H1 (cell line): ENCODE measurements around the gene ERO1A. TPM values are rescaled to one million over a fixed set of nuclear protein-coding genes. Genes with fewer than 3 reads are reported as not detected.

Experiments used
- CTCF ChIA-PET: fragments of 300-600 bp; sonication (Branson Sonifier 250); formaldehyde crosslinking; loops from one replicate; lab custom pipeline; 2021; ENCODE audit not compliant: partially characterized antibody; lab: Charles Lee
- POLR2A ChIA-PET: fragments of 300-600 bp; sonication (Branson Sonifier 250); formaldehyde crosslinking; loops from one replicate; lab custom pipeline; 2021; ENCODE audit warnings: inconsistent platforms; ENCODE audit not compliant: partially characterized antibody; lab: Charles Lee
- DNase-seq, 2 experiments: peaks; one replicate each; pipeline versions ENCODE4 v3.0.0 to v3.0.0-alpha.2; 2010 to 2022; ENCODE audit warnings: low spot score in 2 of 2, low read depth in 1 of 2, mixed read lengths in 1 of 2
- FAIRE-seq: peaks from 2 replicates; lab custom pipeline; 2011; peaks lifted over from hg19 to GRCh38; lab: Jason Lieb, UNC
- H2AFZ ChIP-seq: 2 replicates; pipeline ENCODE4 v1.8.1; 2012; ENCODE audit warnings: low read length, inconsistent platforms
- H2AK5ac ChIP-seq: 2 replicates; pipeline ENCODE4 v1.6.1; 2013; ENCODE audit warnings: low read depth, low read length
- H2BK120ac ChIP-seq: replicated peaks from 2 replicates; pipeline ENCODE3; 2013; ENCODE audit warnings: low read depth, low read length, inconsistent platforms
- H2BK12ac ChIP-seq: 2 replicates; pipeline ENCODE4 v1.6.1; 2013; ENCODE audit warnings: low read depth, low read length
- H2BK15ac ChIP-seq: 2 replicates; pipeline ENCODE4 v1.6.1; 2013; ENCODE audit warnings: low read length
- H2BK20ac ChIP-seq: 2 replicates; pipeline ENCODE4 v1.6.1; 2013; ENCODE audit warnings: low read length
- H2BK5ac ChIP-seq: 2 replicates; pipeline ENCODE4 v1.6.1; 2013; ENCODE audit warnings: low read depth, low read length
- H3K14ac ChIP-seq: 2 replicates; pipeline ENCODE4 v1.6.1; 2013; ENCODE audit warnings: inconsistent platforms; ENCODE audit not compliant: insufficient read length
- H3K18ac ChIP-seq: 2 replicates; pipeline ENCODE4 v1.6.1; 2013; ENCODE audit warnings: low read length; ENCODE audit errors: extremely low read depth
- H3K23ac ChIP-seq: 2 replicates; pipeline ENCODE4 v1.6.1; 2013; ENCODE audit warnings: inconsistent platforms; ENCODE audit not compliant: insufficient read length
- H3K23me2 ChIP-seq: 2 replicates; pipeline ENCODE4 v1.6.1; 2013; ENCODE audit warnings: low read depth, low read length
- H3K27ac ChIP-seq: 2 replicates; pipeline ENCODE4 v1.6.1; 2011; ENCODE audit warnings: low read depth, low read length, inconsistent platforms
- H3K27me3 ChIP-seq, 4 experiments: replicated peaks in 1 of 4; 1 replicate in 1 of 4; 2 replicates in 3 of 4; pipeline versions ENCODE4 v1.6.1 to v1.8.1; 2011 to 2013; ENCODE audit warnings: low read length in 3 of 4, mild to moderate bottlenecking in 3 of 4, inconsistent platforms in 2 of 4, mixed read lengths in 2 of 4, moderate library complexity in 1 of 4; ENCODE audit not compliant: control insufficient read depth in 3 of 4, insufficient read depth in 3 of 4; ENCODE audit errors: extremely low read depth in 1 of 4
- H3K36me3 ChIP-seq, 4 experiments: 2 replicates each; pipeline versions ENCODE4 v1.6.1 to v1.8.1; 2011 to 2013; ENCODE audit warnings: mild to moderate bottlenecking in 4 of 4, low read length in 3 of 4, moderate library complexity in 2 of 4, control low read depth in 1 of 4, inconsistent platforms in 1 of 4; ENCODE audit not compliant: insufficient read depth in 4 of 4, control insufficient read depth in 2 of 4
- H3K4ac ChIP-seq: replicated peaks from 2 replicates; pipeline ENCODE3; 2013; ENCODE audit warnings: low read length, low read depth, mixed read lengths, inconsistent platforms; ENCODE audit not compliant: insufficient read length
- H3K4me1 ChIP-seq, 4 experiments: replicated peaks in 1 of 4; 1 replicate in 1 of 4; 2 replicates in 3 of 4; pipeline versions ENCODE4 v1.6.1 to v1.8.1; 2011 to 2013; ENCODE audit warnings: low read length in 3 of 4, inconsistent platforms in 2 of 4, mixed read lengths in 1 of 4; ENCODE audit not compliant: insufficient read depth in 4 of 4, control insufficient read depth in 3 of 4
- H3K4me2 ChIP-seq, 2 experiments: 2 replicates each; pipeline versions ENCODE4 v1.6.1 to v1.8.1; 2011 to 2013; ENCODE audit warnings: low read depth in 2 of 2, low read length in 2 of 2, control low read depth in 1 of 2, inconsistent platforms in 1 of 2, mild to moderate bottlenecking in 1 of 2; ENCODE audit not compliant: insufficient read depth in 1 of 2
- H3K4me3 ChIP-seq, 4 experiments: fragments of 200-600, 300-600 bp in 1 of 4; sonication (generic), shearing (Covaris generic), sonication (Bioruptor Twin) in 1 of 4; 2 replicates each; pipeline versions ENCODE4 v1.5.1 to v1.8.1; 2011 to 2016; ENCODE audit warnings: low read length in 4 of 4, low read depth in 3 of 4, control low read depth in 2 of 4, inconsistent platforms in 2 of 4, mild to moderate bottlenecking in 2 of 4, mixed read lengths in 1 of 4, moderate library complexity in 1 of 4; ENCODE audit not compliant: insufficient read depth in 2 of 4; ENCODE audit errors: extremely low read depth in 1 of 4
- H3K56ac ChIP-seq: replicated peaks from 2 replicates; pipeline ENCODE3; 2013; ENCODE audit warnings: low read depth, mild to moderate bottlenecking, mixed read lengths, low read length, inconsistent platforms; ENCODE audit not compliant: insufficient read length
- H3K79me1 ChIP-seq: 2 replicates; pipeline ENCODE4 v1.6.1; 2013; ENCODE audit warnings: low read depth, low read length, control low read depth
- H3K79me2 ChIP-seq, 2 experiments: 2 replicates each; pipeline versions ENCODE4 v1.6.1 to v1.8.1; 2012 to 2013; ENCODE audit warnings: low read length in 2 of 2, mild to moderate bottlenecking in 2 of 2, inconsistent platforms in 1 of 2; ENCODE audit not compliant: insufficient read depth in 2 of 2, control insufficient read depth in 1 of 2
- H3K9ac ChIP-seq, 4 experiments: replicated peaks in 1 of 4; 1 replicate in 1 of 4; 2 replicates in 3 of 4; pipeline versions ENCODE4 v1.6.1 to v1.8.1; 2011 to 2013; ENCODE audit warnings: low read depth in 3 of 4, low read length in 3 of 4, control low read depth in 2 of 4, mild to moderate bottlenecking in 2 of 4, moderate library complexity in 2 of 4, inconsistent platforms in 1 of 4; ENCODE audit errors: extremely low read depth in 1 of 4
- H3K9me3 ChIP-seq, 2 experiments: 2 replicates each; pipeline versions ENCODE4 v1.6.1 to v1.8.1; 2012 to 2013; ENCODE audit warnings: mild to moderate bottlenecking in 2 of 2, moderate library complexity in 2 of 2, control low read depth in 1 of 2, inconsistent platforms in 1 of 2, low read depth in 1 of 2, low read length in 1 of 2, mixed read lengths in 1 of 2; ENCODE audit not compliant: insufficient read depth in 2 of 2
- H4K20me1 ChIP-seq, 2 experiments: replicated peaks in 1 of 2; 2 replicates each; pipeline versions ENCODE3 to v1.8.1; 2011 to 2013; ENCODE audit warnings: inconsistent platforms in 2 of 2, low read length in 2 of 2, mild to moderate bottlenecking in 1 of 2; ENCODE audit not compliant: insufficient read depth in 2 of 2, control insufficient read depth in 1 of 2
- H4K5ac ChIP-seq: 2 replicates; pipeline ENCODE4 v1.6.1; 2013; ENCODE audit warnings: low read length, low read depth, mixed read lengths, inconsistent platforms; ENCODE audit not compliant: insufficient read length
- H4K8ac ChIP-seq: 2 replicates; pipeline ENCODE4 v1.8.0; 2013; ENCODE audit warnings: mild to moderate bottlenecking, moderate library complexity, low read length, inconsistent platforms; ENCODE audit not compliant: insufficient read depth; ENCODE audit errors: extremely low read depth
- H4K91ac ChIP-seq: replicated peaks from 2 replicates; pipeline ENCODE3; 2013; ENCODE audit warnings: low read length, mixed read lengths, inconsistent platforms; ENCODE audit not compliant: insufficient read length
- CBX5 ChIP-seq: fragments of 300-800, 300-1000 bp; sonication (generic); IDR thresholded peaks from 2 replicates; pipeline ENCODE4 v1.7.1; 2016; ENCODE audit warnings: antibody characterized with exemption, low read length, low read depth
- CEBPB ChIP-seq: IDR thresholded peaks from 2 replicates; pipeline ENCODE4 v1.6.1; 2012; ENCODE audit warnings: low read depth, low read length
- CTBP2 ChIP-seq: IDR thresholded peaks from 2 replicates; pipeline ENCODE4 v1.7.0; 2011; ENCODE audit warnings: borderline replicate concordance, mild to moderate bottlenecking, moderate library complexity, mixed read lengths, low read length; ENCODE audit not compliant: insufficient read depth, insufficient read length
- RAD21 ChIP-seq, 2 experiments: IDR thresholded peaks in 1 of 2; conservative IDR thresholded peaks in 1 of 2; 2 replicates each; pipeline ENCODE4 v1.6.1; 2011; ENCODE audit warnings: low read depth in 2 of 2, low read length in 2 of 2, improper control_type of control experiment in 1 of 2, inconsistent platforms in 1 of 2, mild to moderate bottlenecking in 1 of 2, moderate library complexity in 1 of 2
- RFX5 ChIP-seq: IDR thresholded peaks from 2 replicates; pipeline ENCODE4 v1.6.1; 2011; ENCODE audit warnings: low read depth, low read length, improper control_type of control experiment, borderline replicate concordance
- SIRT6 ChIP-seq: IDR thresholded peaks from one replicate; pipeline ENCODE4 v1.7.1; 2012; ENCODE audit warnings: low read length, inconsistent platforms
- SP2 ChIP-seq: IDR thresholded peaks from 2 replicates; pipeline ENCODE4 v1.6.1; 2012; ENCODE audit warnings: mild to moderate bottlenecking, low read length, inconsistent platforms
- SUZ12 ChIP-seq: fragments of 200-600 bp; sonication (generic); IDR thresholded peaks from 2 replicates; pipeline ENCODE4 v1.6.1; 2012; ENCODE audit warnings: mild to moderate bottlenecking, inconsistent platforms, low read length, moderate library complexity, mixed read lengths
- WGBS, 2 experiments: shearing (Covaris generic) in 1 of 2; methylation state at CpG; one replicate each; pipeline versions ENCODE4 v1.1.6 to v1.1.7; 2013 to 2015; ENCODE audit warnings: low lambda C conversion rate in 2 of 2, mixed read lengths in 2 of 2, inconsistent platforms in 1 of 2, low coverage in 1 of 2, missing lambda C conversion rate in 1 of 2; ENCODE audit not compliant: insufficient replicate concordance in 2 of 2, insufficient coverage in 1 of 2, insufficient read length in 1 of 2; ENCODE audit errors: extremely low coverage in 1 of 2, missing lambda C conversion rate in 1 of 2; 5-methylcytosine and 5-hydroxymethylcytosine counted together
- polyA plus RNA-seq, 7 experiments: library from polyadenylated mRNA; depleted of rRNA in 3 of 7; stranded (reverse) in 5 of 7; unstranded in 2 of 7; fragments of >200 nt in 5 of 7; fragments of 200-250 nt in 2 of 7; gene quantifications; 1 replicate in 5 of 7; 2 replicates in 1 of 7; 4 replicates in 1 of 7; pipeline versions ENCODE4 v1.2.1 to v1.2.3, GENCODE V29; 2011 to 2013; ENCODE audit warnings: missing spikeins in 2 of 7, mixed read lengths in 2 of 7
- total RNA-seq: library from RNA; stranded (reverse); fragmentation: NEBNext Ultra II Directional; extraction: Animal tissue kit (Norgen Biotek cat#: 25700); gene quantifications from 2 replicates; pipeline ENCODE4 v1.2.1, GENCODE V29; 2021
- TF ChIP-seq, protein P1 (sequence below): IDR thresholded peaks from 2 replicates; pipeline ENCODE4 v1.6.1; 2012; ENCODE audit warnings: inconsistent platforms
- TF ChIP-seq, protein P2 (sequence below): IDR thresholded peaks from 2 replicates; pipeline ENCODE4 v1.6.1; 2012; ENCODE audit warnings: low read length, inconsistent platforms
- TF ChIP-seq, protein P3 (sequence below): IDR thresholded peaks from 2 replicates; pipeline ENCODE4 v1.6.1; 2011; ENCODE audit warnings: low read length, improper control_type of control experiment

ERO1A gene
- total and polyA plus RNA-seq, 2 of the 8 experiments (the other 6 are each of a cell fraction or from before 2014, with no cell fraction given): 15.7 to 42.0 TPM

DNA sequence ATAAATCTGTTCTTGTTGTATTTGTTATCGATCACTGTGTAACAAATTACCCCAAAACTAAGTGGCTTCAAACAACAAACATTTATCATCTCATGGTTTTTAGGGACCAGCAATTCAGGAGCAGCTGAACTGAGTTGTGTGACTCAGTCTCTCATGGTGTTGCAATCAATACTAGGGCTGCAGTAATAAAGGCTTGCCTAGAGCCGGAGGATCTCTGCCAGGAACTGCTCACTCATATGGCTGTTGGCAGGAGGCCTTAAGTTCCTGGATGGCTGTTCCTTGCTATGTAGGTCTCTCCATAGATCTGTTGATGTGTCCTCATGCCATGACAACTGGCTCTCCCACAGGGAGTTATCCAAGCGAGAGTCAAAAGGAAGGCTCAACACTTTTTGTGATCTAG is 7.9 kb upstream of the ERO1A start:
- Histone ChIP-seq H2BK12ac (no peak overlapping the region), H4K5ac (no peak overlapping the region), H3K56ac (no peak overlapping the region), H3K23ac (no peak overlapping the region), H3K23me2 (peaks cover 2% of the 10 kb centered on the region; the same call in 1 of the 2 replicates), H3K9ac (no peak overlapping the region), H3K4me1 (peaks cover 0 to 3% (median 1%) of the 10 kb centered on the region in 4 experiments; a peak in 1 of 7 replicates), H3K27me3 (no peaks in the 10 kb centered on the region), H2BK5ac (no peak overlapping the region), H3K79me1 (no peaks in the 10 kb centered on the region), H3K4me2 (no peak overlapping the region), H3K79me2 (peaks cover 11 to 12% of the 10 kb centered on the region in 2 experiments; a peak in 3 of 4 replicates), H3K14ac (no peak overlapping the region), H3K4ac (no peak overlapping the region), H4K8ac (no peak overlapping the region), H3K9me3 (no peaks in the 10 kb centered on the region), H3K18ac (no peak overlapping the region), H3K27ac (no peak overlapping the region), H3K4me3 (no peak overlapping the region), H2BK20ac (no peak overlapping the region), H2AK5ac (no peak overlapping the region), H2BK15ac (no peak overlapping the region), H3K36me3 (no peaks in the 10 kb centered on the region; a peak in 1 of 8 replicates), H4K20me1 (no peaks in the 10 kb centered on the region), H2BK120ac (no peak overlapping the region), H2AFZ (no peak overlapping the region), H4K91ac (no peak overlapping the region)
- CTCF ChIA-PET: interaction anchor here (0.6 kb wide), 1 partner anchor 17 kb away, joined by 5 read pairs; no protein-coding TSS in a partner anchor
- no peak for FAIRE-seq
- POLR2A ChIA-PET: no interaction called here
- no peak for DNase-seq
- WGBS, 2 experiments: 89% methylated on average over 3 of the region's 3 CpGs; no CpG with 5 or more reads in 1 of the 2 experiments
- TF ChIP-seq, protein P1, sequence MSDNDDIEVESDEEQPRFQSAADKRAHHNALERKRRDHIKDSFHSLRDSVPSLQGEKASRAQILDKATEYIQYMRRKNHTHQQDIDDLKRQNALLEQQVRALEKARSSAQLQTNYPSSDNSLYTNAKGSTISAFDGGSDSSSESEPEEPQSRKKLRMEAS: no peak
- TF ChIP-seq CEBPB (no peak), SUZ12 (no peak), SIRT6 (no peak), SP2 (no peak), RAD21 (IDR thresholded peaks at IDR 0.05 in 1 of 2, conservative IDR thresholded peaks at IDR 0.05 in 1 of 2; ENCODE audit: low read depth in 2 of 2, low read length in 2 of 2) (no peak), RFX5 (no peak), CTBP2 (no peak), CBX5 (no peak)
- TF ChIP-seq, protein P2, sequence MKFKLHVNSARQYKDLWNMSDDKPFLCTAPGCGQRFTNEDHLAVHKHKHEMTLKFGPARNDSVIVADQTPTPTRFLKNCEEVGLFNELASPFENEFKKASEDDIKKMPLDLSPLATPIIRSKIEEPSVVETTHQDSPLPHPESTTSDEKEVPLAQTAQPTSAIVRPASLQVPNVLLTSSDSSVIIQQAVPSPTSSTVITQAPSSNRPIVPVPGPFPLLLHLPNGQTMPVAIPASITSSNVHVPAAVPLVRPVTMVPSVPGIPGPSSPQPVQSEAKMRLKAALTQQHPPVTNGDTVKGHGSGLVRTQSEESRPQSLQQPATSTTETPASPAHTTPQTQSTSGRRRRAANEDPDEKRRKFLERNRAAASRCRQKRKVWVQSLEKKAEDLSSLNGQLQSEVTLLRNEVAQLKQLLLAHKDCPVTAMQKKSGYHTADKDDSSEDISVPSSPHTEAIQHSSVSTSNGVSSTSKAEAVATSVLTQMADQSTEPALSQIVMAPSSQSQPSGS: no peak
- TF ChIP-seq, protein P3, sequence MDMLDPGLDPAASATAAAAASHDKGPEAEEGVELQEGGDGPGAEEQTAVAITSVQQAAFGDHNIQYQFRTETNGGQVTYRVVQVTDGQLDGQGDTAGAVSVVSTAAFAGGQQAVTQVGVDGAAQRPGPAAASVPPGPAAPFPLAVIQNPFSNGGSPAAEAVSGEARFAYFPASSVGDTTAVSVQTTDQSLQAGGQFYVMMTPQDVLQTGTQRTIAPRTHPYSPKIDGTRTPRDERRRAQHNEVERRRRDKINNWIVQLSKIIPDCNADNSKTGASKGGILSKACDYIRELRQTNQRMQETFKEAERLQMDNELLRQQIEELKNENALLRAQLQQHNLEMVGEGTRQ: no peak
